Right ventricle myocardium inferior (tissue), 1 donor: ENCODE data around the gene EGFR. TPM values are rescaled to one million over a fixed set of nuclear protein-coding genes. Genes with fewer than 3 reads are reported as not detected.

Experiments used
- ATAC-seq: fragments of 200-7000 bp; cut with Tn5 transposase; one replicate; pipeline ENCODE4 v1.9.1; 2020; ENCODE audit warnings: mild to moderate bottlenecking, moderate library complexity
- DNase-seq: peaks from one replicate; pipeline ENCODE4 v3.0.0; 2021; ENCODE audit errors: missing footprints
- intact Hi-C: fragments of 100-400 bp; cut with DNase I; formaldehyde crosslinking; loops from one replicate; pipeline ENCODE4 v1.11.0; 2022
- total RNA-seq: library from RNA; stranded (reverse); fragmentation: NEBNext Ultra II Directional; extraction: Animal tissue kit (Norgen Biotek cat#: 25700); gene quantifications from one replicate; pipeline ENCODE4 v1.2.1, GENCODE V29; 2021
- donor health status: DM: no; HTN: yes; CAD: no; lungs with severe emphysema.

The EGFR gene
- total RNA-seq, 1 donor from 2014 or later: 11.4 TPM

- DNase-seq (no peak), ATAC-seq (no peak)
- intact Hi-C loops: no loop called here
Observed at GRCh38 chr7:55179931-55180682, 161.3 kb downstream of the EGFR start.

GRCh38 chr7:55180963-55181542, 162.2 kb downstream of the EGFR start:
- intact Hi-C loops: no loop called here
- no peak for DNase-seq
- no peak for ATAC-seq

- intact Hi-C loops: no loop called here
- DNase-seq: no peak
- ATAC-seq: no peak
Observed at GRCh38 chr7:55181762-55182161, 162.9 kb downstream of the EGFR start.

- no peak for DNase-seq
- ATAC-seq: no peak
- intact Hi-C loops: no loop called here
Observed at GRCh38 chr7:55183897-55184296, 165.1 kb downstream of the EGFR start.

- intact Hi-C loops: no loop called here
- ATAC-seq: no peak
- no peak for DNase-seq
Observed at GRCh38 chr7:55185321-55185802, 166.5 kb downstream of the EGFR start.

- ATAC-seq: no peak
- no peak for DNase-seq
- intact Hi-C loops: no loop called here
Observed at GRCh38 chr7:55185941-55186609, 167.3 kb downstream of the EGFR start.

GRCh38 chr7:55187701-55188491, 169.1 kb downstream of the EGFR start:
- no peak for DNase-seq
- ATAC-seq: peak; percentile 59
- intact Hi-C loops: no loop called here

GRCh38 chr7:55188590-55189138, 169.8 kb downstream of the EGFR start:
- ATAC-seq (no peak), DNase-seq (no peak)
- intact Hi-C loops: no loop called here

GRCh38 chr7:55189146-55189766, 170.4 kb downstream of the EGFR start:
- ATAC-seq (no peak), DNase-seq (no peak)
- intact Hi-C loops: no loop called here

GRCh38 chr7:55189878-55190436, 171.1 kb downstream of the EGFR start:
- DNase-seq: no peak
- intact Hi-C loops: no loop called here
- no peak for ATAC-seq

GRCh38 chr7:55190511-55191160, 171.8 kb downstream of the EGFR start:
- DNase-seq: no peak
- ATAC-seq: no peak
- intact Hi-C loops: no loop called here

- intact Hi-C loops: no loop called here
- no peak for ATAC-seq
- DNase-seq: no peak
Observed at GRCh38 chr7:55191161-55191925, 172.5 kb downstream of the EGFR start.

- no peak for ATAC-seq
- intact Hi-C loops: no loop called here
- DNase-seq: no peak
Observed at GRCh38 chr7:55191926-55192692, 173.3 kb downstream of the EGFR start.

- intact Hi-C loops: no loop called here
- no peak for ATAC-seq
- no peak for DNase-seq
Observed at GRCh38 chr7:55192723-55193122, 173.9 kb downstream of the EGFR start.

- ATAC-seq (no peak), DNase-seq (no peak)
- intact Hi-C loops: no loop called here
Observed at GRCh38 chr7:55193245-55193644, 174.4 kb downstream of the EGFR start.

- DNase-seq (no peak), ATAC-seq (no peak)
- intact Hi-C loops: no loop called here
Observed at GRCh38 chr7:55194522-55194921, 175.7 kb downstream of the EGFR start.
